Endothelial cell of hepatic sinusoid (primary cell): ENCODE measurements around the gene SYT17.

Experiments
- in situ Hi-C: cut with HindIII; loops from 2 replicates; pipeline ENCODE4 v1.10.0; 2017; ENCODE audit warnings: low sequenced_read_pairs

The SYT17 gene

DNA sequence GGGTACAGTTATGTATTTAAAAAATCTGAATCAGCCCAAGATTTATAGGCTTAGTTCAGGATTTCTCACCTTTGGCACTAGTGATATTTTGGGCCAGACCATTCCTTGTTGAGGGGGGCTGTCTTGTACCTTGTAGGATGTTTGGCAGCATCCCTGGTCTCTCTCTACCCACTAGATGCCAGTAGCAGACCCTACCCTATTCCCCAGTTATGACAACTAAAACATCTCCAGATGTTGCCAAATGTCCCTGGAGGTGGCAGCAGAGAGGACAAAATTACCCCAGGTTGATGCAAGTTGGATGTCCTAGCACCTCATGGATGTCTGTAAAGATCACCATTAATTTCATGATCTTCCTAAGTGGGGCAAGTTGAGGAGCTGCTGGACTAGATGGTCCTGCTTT lies 45.8 kb downstream of the SYT17 start:
- in situ Hi-C loops: no loop called here

DNA sequence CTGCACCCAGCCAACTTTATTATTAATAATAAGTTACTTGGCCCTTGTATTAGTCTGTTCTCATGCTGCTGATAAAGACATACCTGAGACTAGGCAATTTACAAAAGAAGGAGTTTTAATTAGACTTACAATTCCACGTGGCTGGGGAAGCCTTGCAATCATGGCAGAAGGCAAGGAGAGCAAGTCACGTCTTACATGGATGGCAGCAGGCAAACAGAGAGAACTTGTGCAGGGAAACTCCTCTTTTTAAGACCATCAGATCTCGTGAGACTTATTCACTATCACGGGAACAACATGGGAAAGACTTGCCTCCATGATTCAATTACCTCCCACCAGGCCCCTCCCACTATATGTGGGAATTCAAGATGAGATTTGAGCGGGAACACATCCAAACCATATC lies 47.7 kb downstream of the SYT17 start:
- in situ Hi-C loops: no loop called here

DNA sequence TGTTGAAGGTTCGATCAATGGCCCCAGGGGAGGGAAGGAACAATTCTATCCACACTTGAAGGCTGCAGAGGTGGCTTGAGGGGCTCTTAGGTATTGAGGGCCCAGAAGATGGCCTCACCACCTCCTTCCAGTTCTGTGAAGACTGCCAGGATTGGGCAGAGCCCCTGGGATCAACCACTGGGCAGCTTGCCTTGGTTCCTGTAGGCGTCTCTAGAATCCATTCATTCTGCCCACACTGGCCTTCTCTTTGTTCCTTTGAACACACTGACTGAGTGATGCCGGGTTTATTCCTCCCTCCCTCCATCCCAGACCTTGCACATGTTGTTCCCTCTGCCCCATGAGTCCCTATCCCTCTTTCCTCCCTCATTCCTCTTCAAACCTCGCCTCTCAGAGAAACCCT lies 50.5 kb downstream of the SYT17 start:
- in situ Hi-C loops: no loop called here

DNA sequence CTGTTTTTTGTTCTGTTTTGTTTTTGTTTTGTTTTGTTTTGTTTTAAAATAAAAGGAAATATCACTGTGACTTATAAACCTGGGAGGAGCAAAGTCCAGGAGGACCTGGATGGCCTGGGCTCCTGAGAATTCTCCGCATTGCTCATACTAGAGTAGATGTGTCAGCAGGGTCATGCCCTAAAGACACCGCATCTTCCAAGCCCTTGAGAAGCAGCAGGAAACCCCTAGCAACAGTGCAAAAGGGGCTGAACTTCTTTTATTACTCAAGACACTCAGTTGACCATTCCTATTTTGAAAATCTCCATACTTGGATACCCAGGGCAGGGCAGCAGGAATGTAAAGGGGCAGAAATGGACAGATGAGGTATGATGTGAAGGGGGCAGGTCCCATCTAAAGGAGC lies 51.8 kb downstream of the SYT17 start:
- in situ Hi-C loops: no loop called here

DNA sequence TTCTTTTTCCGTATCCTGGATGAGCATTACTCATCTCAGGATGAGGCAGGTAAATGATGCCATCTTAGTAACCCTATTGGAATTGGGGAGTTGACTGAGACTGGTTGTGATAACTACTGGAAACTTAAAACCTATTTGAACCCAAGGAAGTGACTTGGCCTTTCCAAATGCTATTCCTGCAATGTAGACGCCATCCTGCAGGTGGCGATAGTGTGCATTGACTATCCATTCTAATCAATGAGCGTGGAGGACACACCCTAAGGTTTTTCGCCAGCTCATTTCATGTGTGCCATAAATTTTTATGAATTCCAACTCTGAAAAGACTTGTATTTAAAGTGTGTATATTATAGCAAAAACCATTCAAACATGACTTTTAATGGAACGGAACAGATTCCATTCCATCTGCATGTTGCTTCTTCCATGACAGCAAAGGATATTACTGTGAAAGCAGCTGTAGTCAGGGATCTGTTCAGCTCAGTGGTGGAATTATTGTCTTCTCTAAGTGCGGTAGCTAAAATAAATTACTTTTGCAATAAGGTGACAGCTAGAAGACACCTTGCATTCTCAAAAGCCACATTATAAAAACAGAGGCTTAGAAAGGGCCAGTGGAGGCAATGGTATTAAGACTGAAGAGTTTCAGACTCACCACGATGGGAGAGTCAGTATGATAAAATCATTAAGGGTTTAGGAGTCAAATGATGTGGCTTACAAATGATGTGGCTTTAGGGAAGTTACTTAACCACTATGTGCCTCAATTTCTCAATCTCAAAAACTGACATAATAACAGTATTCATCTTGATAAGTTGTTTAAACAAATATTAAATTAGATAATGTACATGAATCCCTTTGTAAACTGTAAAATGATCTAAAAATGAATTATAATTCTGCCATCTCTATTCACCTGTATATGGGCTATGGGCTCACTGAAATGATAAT lies 55.5 kb downstream of the SYT17 start:
- in situ Hi-C loops: no loop called here

DNA sequence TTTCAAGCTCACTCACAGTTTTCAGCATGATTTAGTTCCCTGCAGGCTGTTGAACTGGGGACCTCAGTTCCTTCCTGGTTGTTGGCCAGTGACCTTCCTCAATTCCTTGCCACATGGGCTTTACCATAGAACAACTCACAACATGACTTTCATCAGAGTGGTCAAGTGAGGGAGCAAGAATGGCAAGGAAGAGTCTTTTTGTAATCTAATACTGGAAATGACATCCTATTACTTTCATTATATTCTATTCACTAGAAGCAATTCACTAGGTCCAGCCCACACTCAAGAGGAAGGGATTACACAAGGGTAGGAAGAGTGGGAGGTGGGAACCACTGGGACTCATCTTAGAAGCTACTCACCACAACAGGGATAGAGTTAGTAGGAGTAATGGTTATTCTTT lies 57.6 kb downstream of the SYT17 start:
- in situ Hi-C loops: no loop called here

DNA sequence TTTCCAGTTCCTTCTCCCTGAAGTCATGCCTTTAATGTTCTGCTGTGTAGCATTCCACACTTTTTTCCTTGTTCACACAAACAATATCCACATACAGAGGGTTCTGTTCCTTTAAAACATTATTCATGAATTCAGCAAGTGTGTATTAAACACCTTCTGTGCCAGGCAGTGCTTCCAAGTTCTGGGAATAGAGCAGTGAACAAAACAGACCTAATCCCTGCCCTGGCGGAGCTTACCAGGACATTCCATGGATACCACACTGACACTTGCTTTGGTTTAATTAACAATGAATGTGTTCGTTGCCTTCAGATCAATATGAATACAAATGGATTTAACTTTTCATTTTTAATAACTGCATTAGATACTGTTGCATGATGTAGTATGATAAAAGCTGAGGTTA lies 59.6 kb downstream of the SYT17 start:
- in situ Hi-C loops: no loop called here

DNA sequence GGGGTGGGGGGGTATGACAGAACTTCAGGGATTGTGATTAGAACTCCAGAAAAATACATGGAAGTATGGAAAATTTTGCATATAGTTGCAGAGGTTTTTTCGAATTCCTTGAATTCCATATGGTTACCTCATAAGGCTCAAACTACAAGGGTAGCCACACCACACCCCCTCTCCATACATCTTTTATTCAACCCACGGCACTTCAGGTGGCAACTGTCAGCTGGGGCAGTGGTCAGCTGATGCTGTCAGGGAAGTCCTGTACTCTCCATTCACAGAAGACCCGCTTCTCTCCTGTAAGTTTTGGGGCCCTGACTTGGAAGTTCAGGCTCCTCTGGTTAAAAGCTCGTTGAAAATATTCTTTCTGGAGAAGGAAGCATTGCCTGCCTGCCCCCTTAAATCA lies 60.0 kb downstream of the SYT17 start:
- in situ Hi-C loops: no loop called here

DNA sequence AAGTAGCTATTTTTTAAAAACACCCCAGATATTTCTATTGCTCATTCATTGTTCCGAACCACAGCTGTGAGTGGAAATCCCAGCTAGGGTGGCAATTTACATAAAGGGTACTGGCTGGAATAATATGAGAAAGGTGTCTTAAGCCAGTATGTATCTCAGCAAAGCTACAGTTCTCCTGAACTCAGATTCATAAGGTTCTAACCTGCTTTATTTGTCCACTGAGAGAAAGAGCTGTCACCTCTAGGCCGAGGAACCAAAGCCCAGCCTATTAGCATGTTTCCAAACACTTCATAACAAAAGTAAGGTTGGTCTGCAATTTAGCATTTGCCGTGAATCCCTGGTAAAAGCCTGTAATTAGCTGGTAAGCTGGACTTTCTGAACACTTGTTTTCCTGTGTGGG lies 60.5 kb downstream of the SYT17 start:
- in situ Hi-C loops: no loop called here

DNA sequence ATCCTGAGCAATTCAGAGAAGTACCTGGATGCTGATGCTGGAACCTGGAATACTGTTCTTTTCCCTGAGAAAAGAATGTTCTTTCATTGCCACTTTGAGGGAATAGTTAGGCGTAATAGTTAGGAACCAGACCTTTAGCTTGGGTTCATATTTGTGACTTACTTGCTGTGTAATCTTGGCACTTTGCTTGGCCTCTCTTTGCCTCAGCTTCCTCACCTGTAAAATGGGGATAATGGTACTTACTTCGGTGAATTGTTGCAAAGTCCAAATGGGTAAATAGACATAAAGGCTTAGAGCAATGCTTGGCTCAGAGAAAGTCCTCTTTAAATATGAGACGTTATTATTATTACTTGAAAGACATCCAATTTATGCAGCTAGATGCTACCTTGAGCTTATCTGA lies 62.5 kb downstream of the SYT17 start:
- in situ Hi-C loops: loop anchor here (5.0 kb wide), 1 partner anchor 107 kb away; no protein-coding TSS in a partner anchor

DNA sequence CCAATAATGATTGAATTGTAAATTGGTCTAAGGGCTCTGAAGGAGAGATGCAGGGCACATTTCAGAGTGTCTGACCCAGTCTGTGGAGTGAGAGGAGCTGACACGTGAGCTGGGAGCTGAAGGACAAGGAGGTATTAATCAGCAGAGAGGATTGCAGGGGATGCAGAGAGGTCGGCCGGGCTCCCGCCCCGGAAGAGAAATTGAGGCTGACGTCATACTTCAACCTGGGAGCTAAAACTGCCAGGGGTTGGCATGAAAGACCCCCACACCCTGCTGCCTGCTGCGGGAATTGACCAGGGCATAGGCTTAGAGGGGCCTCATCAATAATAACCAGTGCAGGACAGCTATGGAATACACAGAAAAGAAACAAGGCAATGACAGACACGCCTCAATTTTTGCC lies 63.8 kb downstream of the SYT17 start:
- in situ Hi-C loops: loop anchor here (5.0 kb wide), 1 partner anchor 105 kb away; no protein-coding TSS in a partner anchor

DNA sequence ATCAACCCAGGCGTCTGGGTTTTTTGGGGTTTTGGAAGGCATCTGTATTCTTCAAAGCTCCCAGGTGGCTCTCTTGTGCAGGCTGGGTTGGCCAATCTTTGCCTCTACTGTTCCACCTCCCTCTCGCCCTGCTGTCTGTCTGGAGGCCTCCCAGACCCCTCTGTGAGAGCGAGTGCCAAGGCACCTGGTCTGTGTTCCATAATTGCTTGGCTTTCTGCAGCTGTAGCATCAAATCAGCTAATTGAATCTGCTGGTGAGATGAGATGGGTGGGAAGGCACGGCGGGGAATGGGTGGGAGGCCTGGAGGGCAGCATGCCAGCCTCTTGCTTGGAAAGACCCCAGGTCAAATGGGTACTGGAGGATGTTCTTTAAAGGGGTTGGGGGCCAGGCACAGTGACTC lies 64.9 kb downstream of the SYT17 start:
- in situ Hi-C loops: loop anchor here (5.0 kb wide), 1 partner anchor 104 kb away; no protein-coding TSS in a partner anchor

DNA sequence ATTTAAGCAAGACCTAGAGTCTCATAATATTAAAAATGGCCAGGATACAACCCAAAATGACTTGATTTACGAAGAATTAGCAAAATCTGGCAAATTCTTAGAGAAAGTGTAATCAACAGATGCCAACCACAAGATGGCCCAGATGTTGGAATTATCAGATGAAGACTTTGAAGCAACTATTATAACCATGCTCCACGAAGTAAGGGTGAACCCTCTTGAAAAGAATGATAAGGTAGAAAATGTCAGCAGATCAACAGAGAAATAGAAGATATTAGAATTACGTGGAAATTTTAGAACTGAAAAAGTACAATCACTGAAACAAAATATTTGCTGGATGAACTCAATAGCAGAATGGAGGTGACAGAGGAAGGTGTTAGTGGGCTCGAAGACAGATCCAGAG lies 67.4 kb downstream of the SYT17 start:
- in situ Hi-C loops: no loop called here

DNA sequence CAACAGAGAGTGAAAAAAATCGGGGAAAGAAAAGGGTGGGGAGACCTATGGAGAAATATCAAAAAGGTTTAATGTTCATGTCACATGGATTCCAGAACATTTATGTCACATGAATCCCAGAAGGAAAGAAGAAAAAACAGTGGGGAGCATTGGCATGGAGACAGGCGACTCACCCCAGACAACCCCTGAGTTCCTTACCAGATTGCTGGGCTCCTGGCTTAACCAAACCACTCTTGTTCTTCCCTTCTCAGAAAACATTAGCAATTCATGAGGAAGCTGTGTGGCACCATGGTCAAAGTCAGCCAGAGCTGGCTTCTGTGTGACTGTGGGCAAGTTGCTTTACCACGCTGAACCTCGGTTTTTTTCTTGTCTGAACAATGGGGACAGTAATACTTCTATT lies 67.8 kb downstream of the SYT17 start:
- in situ Hi-C loops: no loop called here

DNA sequence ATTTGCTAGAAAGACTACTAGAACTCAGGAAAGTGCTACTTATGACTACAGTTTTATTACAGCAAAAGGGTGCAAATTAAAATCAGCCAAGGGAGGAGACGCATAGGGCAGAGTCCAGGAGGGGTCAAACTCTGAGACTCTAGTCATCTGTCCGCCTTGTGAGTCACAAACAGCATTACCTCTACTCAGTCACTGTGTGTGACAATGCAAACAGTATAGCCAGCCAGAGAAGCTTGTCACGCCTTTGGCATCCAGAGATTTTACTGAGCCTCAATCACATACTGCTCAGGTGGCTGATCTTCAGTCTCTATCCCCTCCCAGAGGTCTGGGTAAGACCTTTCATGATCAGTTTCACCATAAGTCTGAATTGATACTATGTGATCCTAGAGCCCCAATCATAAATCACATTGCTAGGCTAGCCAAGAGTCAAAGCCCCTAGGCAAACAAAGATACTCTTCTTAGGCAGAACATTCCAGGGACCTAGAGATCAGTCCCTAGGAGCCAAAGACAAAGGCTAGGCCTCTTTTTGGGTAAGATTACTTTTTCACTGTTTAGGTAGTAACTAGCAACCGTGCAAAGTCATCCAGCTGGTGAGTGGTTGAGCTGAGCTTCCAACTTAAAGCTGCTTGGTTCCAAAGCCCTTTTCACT lies 68.6 kb downstream of the SYT17 start:
- in situ Hi-C loops: no loop called here

DNA sequence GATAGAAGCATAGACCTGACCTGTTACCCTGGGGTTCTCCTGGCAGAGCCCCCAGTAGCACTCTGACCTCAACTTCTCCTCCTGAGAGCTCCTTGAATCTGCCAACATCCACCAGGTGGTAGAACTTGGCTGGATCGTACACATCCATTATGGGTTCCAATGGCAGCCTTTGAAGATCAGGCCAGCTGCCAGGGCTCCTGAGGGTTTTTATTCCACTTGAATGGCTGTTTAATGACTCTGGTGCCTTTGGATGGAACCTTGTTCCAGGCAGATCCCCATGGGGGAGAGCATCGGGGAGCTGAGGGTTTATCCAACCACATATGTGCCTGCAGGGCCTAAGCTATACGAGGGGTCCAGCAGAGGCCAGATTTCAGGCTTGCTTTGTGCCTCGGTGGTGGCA lies 70.4 kb downstream of the SYT17 start:
- in situ Hi-C loops: no loop called here

DNA sequence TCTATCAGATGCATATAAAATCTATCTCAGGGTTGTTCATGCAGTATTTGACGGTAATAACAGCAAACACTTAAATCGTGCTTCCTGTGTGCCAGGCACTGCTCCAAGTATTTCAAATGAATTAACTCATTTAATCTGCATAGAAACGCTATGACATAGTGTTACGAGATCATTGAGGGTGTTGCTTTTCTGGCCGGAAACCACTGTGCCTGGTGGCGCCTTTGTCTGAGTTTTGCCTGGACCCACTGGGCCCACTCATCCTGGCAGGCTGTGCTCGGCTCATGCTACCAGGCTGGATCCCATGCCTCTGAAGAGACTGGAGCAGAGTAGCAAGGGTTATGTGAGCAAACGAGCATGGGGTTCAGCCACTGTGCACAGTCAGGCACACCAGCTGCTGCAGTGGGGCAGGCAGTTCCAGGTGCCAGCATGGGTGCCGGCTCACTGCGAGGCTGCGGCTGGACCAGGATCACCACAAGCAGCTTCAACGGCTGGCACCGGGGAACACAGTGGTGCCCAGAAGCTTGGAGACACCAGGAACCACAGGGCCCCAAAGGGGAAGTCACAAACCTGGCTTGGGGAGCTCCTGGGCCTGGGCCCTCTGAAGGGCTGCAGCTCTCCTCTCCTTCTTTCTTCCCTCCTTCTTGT lies 71.6 kb downstream of the SYT17 start:
- in situ Hi-C loops: no loop called here

DNA sequence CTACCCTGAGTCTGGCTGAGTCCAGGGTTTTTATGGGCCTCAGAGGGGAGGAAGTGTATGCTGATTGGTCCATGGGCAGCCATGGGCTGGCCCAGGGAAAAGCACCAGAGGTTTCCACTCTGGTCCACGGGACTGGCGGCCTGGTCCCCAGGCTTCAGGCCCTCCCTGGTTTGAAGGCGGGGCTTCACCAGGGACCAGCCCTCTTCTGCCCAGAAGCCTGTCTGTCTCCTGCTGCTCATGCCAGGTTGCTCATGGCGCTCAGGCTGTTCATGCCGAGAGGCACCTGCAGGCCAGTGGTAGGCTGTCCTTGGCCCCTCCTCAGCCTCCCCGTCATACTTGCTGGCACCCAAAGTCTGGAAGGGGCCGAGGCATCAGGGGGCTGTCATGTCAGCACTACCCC lies 72.5 kb downstream of the SYT17 start:
- in situ Hi-C loops: no loop called here

DNA sequence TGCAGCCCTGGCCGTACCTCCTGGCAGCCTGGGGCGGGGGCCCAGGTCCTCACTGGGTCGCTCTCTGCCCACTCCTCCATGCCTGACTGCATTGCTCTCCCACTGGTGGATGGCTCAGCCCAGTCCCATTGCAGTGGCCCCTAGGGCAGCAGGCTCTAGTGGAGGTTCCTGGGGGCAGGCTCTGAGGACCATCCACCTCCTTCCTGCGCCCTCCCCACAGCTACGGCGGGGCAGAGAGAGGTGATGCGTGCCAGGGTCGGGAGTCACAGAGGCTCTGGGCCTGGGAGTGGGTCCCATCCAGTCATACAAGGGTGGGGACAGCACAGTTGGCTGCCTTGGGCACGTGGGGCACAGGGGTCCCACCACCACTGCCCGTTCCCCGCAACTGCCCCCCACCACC lies 73.5 kb downstream of the SYT17 start:
- in situ Hi-C loops: no loop called here

DNA sequence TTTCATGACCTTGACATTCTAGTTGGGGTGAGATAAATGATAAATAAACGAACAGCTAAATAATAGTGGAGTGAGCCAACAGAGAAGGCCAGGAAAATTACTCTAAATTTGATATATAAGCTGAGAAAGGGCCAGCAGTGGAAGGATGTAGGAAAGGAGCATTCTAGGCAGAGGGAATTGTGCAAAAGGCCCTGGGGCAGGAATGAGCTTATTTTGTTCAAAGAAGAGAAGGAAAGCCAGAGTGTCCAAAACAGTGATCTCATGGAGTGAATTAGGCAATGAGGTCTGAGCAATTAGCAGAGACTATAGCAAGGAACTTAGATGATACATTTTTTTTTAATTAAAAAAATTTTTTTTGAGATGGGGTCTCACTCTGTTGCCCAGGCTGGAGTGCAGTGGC lies 74.1 kb downstream of the SYT17 start:
- in situ Hi-C loops: no loop called here

DNA sequence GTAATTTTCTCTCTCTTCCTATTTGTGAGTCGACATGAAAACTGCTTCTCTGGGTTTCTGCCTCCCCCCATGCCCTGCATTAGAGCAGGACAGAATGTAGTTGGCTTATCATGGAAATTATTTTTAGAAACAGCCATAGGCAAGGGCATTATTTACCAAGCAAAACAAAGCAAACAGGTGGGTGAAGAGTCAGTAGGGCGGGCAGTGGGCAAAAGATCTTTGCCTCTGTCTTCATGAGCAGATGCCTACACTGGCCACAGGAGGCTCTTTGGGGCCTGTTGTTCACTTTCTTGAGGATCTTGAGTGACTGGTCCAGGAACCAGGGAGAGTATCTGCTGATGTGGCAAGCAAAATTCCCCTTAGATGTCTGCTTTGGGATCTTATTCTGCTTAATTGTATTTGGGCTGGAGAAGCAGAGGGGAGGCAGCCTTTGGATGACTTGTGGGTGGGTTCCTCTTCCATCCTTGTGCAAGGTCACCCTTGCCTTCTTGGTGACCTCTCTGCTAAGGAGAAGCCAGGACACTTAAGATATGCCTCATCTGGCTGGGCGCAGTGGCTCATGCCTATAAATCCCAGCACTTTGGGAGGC lies 75.0 kb downstream of the SYT17 start:
- in situ Hi-C loops: no loop called here
